ENCODE results near the gene SLC25A39. TPM values are rescaled to one million over a fixed set of nuclear protein-coding genes. Genes with fewer than 3 reads are reported as not detected.

The SLC25A39 gene
- total and polyA plus RNA-seq, 9 of the 15 experiments (the other 6 are each of a cell fraction or from before 2014, with no cell fraction given): 4.8 to 267 (median 140) TPM

- TF ChIP-seq ZNF76 (CRISPR knock-in tag; IDR thresholded peaks at IDR 0.05; ENCODE audit: borderline replicate concordance): no peak
- TF ChIP-seq U2AF2 (optimal IDR thresholded peaks at IDR 0.05; ENCODE audit: low read depth, low read length): no peak
- TF ChIP-seq ELF4 (CRISPR knock-in tag; IDR thresholded peaks at IDR 0.05): no peak
- TF ChIP-seq ESRRA (IDR thresholded peaks at IDR 0.05; ENCODE audit: borderline replicate concordance, low read depth): peak; percentile 30; the same call in 1 of the 2 replicates
- TF ChIP-seq, protein P1, sequence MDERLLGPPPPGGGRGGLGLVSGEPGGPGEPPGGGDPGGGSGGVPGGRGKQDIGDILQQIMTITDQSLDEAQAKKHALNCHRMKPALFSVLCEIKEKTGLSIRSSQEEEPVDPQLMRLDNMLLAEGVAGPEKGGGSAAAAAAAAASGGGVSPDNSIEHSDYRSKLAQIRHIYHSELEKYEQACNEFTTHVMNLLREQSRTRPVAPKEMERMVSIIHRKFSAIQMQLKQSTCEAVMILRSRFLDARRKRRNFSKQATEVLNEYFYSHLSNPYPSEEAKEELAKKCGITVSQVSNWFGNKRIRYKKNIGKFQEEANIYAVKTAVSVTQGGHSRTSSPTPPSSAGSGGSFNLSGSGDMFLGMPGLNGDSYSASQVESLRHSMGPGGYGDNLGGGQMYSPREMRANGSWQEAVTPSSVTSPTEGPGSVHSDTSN (CRISPR knock-in tag; IDR thresholded peaks at IDR 0.05; ENCODE audit: low read depth): no peak
- TF ChIP-seq, protein P1 (tag; conservative IDR thresholded peaks at IDR 0.05; ENCODE audit: low read depth): no peak
- TF ChIP-seq CEBPG (CRISPR knock-in tag; IDR thresholded peaks at IDR 0.05): no peak; the same call in 1 of the 2 replicates
- no peak for TF ChIP-seq CEBPG (tag; conservative IDR thresholded peaks at IDR 0.05 in 1 of 2, IDR thresholded peaks at IDR 0.05 in 1 of 2)
- TF ChIP-seq KAT8 (IDR thresholded peaks at IDR 0.05; ENCODE audit: low read depth): no peak
- TF ChIP-seq KLF6 (CRISPR knock-in tag; IDR thresholded peaks at IDR 0.05; ENCODE audit: borderline replicate concordance): no peak
- TF ChIP-seq ZNF431 (CRISPR knock-in tag; IDR thresholded peaks at IDR 0.05): no peak
- TF ChIP-seq TRIM24 (IDR thresholded peaks at IDR 0.05): no peak
- TF ChIP-seq TGIF2 (CRISPR knock-in tag; IDR thresholded peaks at IDR 0.05): no peak
- TF ChIP-seq HMGN3 (IDR thresholded peaks at IDR 0.05; ENCODE audit: borderline replicate concordance, extremely low read depth, insufficient read length, low read depth, low read length): peak; percentile 85
- TF ChIP-seq, protein P2, sequence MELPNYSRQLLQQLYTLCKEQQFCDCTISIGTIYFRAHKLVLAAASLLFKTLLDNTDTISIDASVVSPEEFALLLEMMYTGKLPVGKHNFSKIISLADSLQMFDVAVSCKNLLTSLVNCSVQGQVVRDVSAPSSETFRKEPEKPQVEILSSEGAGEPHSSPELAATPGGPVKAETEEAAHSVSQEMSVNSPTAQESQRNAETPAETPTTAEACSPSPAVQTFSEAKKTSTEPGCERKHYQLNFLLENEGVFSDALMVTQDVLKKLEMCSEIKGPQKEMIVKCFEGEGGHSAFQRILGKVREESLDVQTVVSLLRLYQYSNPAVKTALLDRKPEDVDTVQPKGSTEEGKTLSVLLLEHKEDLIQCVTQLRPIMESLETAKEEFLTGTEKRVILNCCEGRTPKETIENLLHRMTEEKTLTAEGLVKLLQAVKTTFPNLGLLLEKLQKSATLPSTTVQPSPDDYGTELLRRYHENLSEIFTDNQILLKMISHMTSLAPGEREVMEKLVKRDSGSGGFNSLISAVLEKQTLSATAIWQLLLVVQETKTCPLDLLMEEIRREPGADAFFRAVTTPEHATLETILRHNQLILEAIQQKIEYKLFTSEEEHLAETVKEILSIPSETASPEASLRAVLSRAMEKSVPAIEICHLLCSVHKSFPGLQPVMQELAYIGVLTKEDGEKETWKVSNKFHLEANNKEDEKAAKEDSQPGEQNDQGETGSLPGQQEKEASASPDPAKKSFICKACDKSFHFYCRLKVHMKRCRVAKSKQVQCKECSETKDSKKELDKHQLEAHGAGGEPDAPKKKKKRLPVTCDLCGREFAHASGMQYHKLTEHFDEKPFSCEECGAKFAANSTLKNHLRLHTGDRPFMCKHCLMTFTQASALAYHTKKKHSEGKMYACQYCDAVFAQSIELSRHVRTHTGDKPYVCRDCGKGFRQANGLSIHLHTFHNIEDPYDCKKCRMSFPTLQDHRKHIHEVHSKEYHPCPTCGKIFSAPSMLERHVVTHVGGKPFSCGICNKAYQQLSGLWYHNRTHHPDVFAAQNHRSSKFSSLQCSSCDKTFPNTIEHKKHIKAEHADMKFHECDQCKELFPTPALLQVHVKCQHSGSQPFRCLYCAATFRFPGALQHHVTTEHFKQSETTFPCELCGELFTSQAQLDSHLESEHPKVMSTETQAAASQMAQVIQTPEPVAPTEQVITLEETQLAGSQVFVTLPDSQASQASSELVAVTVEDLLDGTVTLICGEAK (IDR thresholded peaks at IDR 0.05): no peak
- TF ChIP-seq, protein P2 (CRISPR knock-in tag; IDR thresholded peaks at IDR 0.05): no peak
Observed at GRCh38 chr17:44326861-44327444, 2.3 kb upstream of the SLC25A39 start (continued).
